Endothelial cell (in vitro differentiated cells): ENCODE measurements around the gene MICU1. TPM values are rescaled to one million over a fixed set of nuclear protein-coding genes. Genes with fewer than 3 reads are reported as not detected.

Experiments
- DNase-seq: peaks from one replicate; pipeline ENCODE4 v3.0.0; 2021; ENCODE audit warnings: low spot score
- H3K27ac Mint-ChIP-seq: one replicate; pipeline ENCODE4 v1.8.0; 2021; ENCODE audit warnings: mixed read lengths, inconsistent platforms; ENCODE audit not compliant: unreplicated experiment
- H3K27me3 Mint-ChIP-seq: one replicate; pipeline ENCODE4 v1.8.0; 2021; ENCODE audit warnings: mild to moderate bottlenecking, moderate library complexity, mixed read lengths, inconsistent platforms; ENCODE audit not compliant: unreplicated experiment
- H3K36me3 Mint-ChIP-seq: one replicate; pipeline ENCODE4 v1.8.0; 2021; ENCODE audit warnings: mild to moderate bottlenecking, low read depth, mixed read lengths, inconsistent platforms; ENCODE audit not compliant: unreplicated experiment
- H3K4me1 Mint-ChIP-seq: one replicate; pipeline ENCODE4 v1.8.0; 2021; ENCODE audit warnings: mild to moderate bottlenecking, mixed read lengths, inconsistent platforms; ENCODE audit not compliant: unreplicated experiment
- H3K4me3 Mint-ChIP-seq: one replicate; pipeline ENCODE4 v1.8.0; 2021; ENCODE audit warnings: mild to moderate bottlenecking, mixed read lengths, inconsistent platforms; ENCODE audit not compliant: unreplicated experiment
- H3K9me3 Mint-ChIP-seq: one replicate; pipeline ENCODE4 v1.8.0; 2021; ENCODE audit warnings: mixed read lengths, inconsistent platforms; ENCODE audit not compliant: unreplicated experiment
- CTCF ChIP-seq: fragments of 200-600 bp; sonication (generic); IDR thresholded peaks from one replicate; pipeline ENCODE4 v1.5.0; 2021; ENCODE audit warnings: antibody characterized with exemption; ENCODE audit not compliant: unreplicated experiment
- total RNA-seq: library from RNA; stranded (reverse); fragmentation: NEBNext Ultra II Directional; extraction: Animal tissue kit (Norgen Biotek cat#: 25700); gene quantifications from one replicate; pipeline ENCODE4 v1.2.1, GENCODE V29; 2021; ENCODE audit not compliant: unreplicated experiment

MICU1 gene
- total RNA-seq, 1 donor from 2014 or later, result 39.9 TPM

- no peak overlapping the region for H3K4me3 Mint-ChIP-seq
- peaks cover 4% of the 10 kb centered on the region for H3K36me3 Mint-ChIP-seq
- peaks cover 31% of the 10 kb centered on the region for H3K4me1 Mint-ChIP-seq
These were observed 302.1 kb downstream of the MICU1 start for GRCh38 chr10:72323771-72324191.

GRCh38 chr10:72323108-72323749, 302.6 kb downstream of the MICU1 start:
- no peak overlapping the region for H3K27ac Mint-ChIP-seq
- no peaks in the 10 kb centered on the region for H3K9me3 Mint-ChIP-seq
- H3K4me3 Mint-ChIP-seq, result no peak overlapping the region
- H3K4me1 Mint-ChIP-seq, result peaks cover 37% of the 10 kb centered on the region
- no peak for DNase-seq
- no peak for TF ChIP-seq CTCF
- H3K27me3 Mint-ChIP-seq, result peaks cover 13% of the 10 kb centered on the region
- peaks cover 4% of the 10 kb centered on the region for H3K36me3 Mint-ChIP-seq

More at GRCh38 chr10:72323771-72324191, 302.1 kb downstream of the MICU1 start:
- H3K9me3 Mint-ChIP-seq, result no peaks in the 10 kb centered on the region
- H3K27ac Mint-ChIP-seq, result no peak overlapping the region
- TF ChIP-seq CTCF, result no peak
- no peak for DNase-seq
- H3K27me3 Mint-ChIP-seq, result peaks cover 13% of the 10 kb centered on the region

- Mint-ChIP-seq H3K27ac (no peak overlapping the region), H3K4me1 (peaks cover 38% of the 10 kb centered on the region), H3K36me3 (peaks cover 4% of the 10 kb centered on the region), H3K9me3 (no peaks in the 10 kb centered on the region), H3K27me3 (peaks cover 8% of the 10 kb centered on the region), H3K4me3 (no peak overlapping the region)
- TF ChIP-seq CTCF, result no peak
- no peak for DNase-seq
These were observed 303.4 kb downstream of the MICU1 start for GRCh38 chr10:72322280-72323058.

DNA sequence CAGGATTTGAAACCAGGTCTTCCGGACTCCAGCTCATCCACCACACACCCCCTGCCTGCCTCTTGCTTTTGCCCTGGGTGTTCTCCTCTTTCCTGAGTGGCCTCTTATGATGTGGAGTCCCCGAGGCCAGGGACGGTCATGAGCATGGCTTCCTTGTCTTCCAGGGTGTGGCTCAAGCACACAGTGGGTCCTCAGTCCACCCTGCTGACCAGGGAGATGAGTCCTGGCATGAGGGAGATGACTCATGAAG, 303.9 kb downstream of the MICU1 start:
- no peak overlapping the region for H3K4me3 Mint-ChIP-seq
- TF ChIP-seq CTCF, result no peak
- DNase-seq, result no peak
- H3K4me1 Mint-ChIP-seq, result peaks cover 41% of the 10 kb centered on the region
- no peaks in the 10 kb centered on the region for H3K9me3 Mint-ChIP-seq
- peaks cover 4% of the 10 kb centered on the region for H3K36me3 Mint-ChIP-seq
- peaks cover 8% of the 10 kb centered on the region for H3K27me3 Mint-ChIP-seq
- H3K27ac Mint-ChIP-seq, result no peak overlapping the region

DNA sequence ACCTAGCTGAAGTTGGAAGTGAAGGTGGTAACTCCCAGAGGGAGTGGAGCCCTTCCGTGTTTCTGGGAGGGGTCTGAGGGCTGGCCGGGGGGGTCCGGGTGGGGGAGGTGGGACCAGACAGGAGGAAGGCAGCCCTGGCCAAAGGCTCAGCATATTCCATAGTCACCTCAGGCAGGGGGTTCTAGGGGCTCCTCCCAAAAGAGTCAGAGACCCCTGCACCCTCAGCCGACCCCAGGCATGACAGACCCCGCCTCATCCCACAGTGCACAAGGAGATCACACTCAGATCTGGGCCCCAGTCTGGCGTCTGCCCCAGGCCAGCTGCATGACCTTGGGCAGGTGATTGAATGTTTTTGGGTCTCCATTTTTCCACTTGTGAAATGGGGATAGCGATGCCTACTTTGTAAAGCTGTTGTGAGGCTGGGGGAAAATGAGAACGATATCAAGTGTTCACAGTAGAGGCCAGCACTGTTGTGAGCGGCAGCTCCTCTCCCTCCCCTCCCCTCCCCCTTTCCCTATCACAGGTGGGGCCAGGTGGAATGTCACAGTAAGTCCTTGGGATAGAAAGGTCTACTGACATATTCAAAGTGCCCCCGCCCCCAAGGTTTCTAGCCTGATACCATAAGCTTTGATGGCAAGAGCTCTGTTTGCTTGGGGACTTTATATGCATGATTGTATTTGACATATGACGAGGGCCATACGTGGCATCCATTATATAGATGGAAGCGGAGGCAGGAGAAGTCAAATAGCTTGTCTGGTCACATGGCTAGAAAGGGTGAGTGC, 304.4 kb downstream of the MICU1 start:
- Mint-ChIP-seq H3K27ac (no peak overlapping the region), H3K4me3 (no peak overlapping the region), H3K4me1 (peaks cover 38% of the 10 kb centered on the region), H3K27me3 (peaks cover 6% of the 10 kb centered on the region), H3K36me3 (peaks cover 4% of the 10 kb centered on the region), H3K9me3 (no peaks in the 10 kb centered on the region)
- no peak for DNase-seq
- no peak for TF ChIP-seq CTCF
